Mesothelial cell of epicardium (in vitro differentiated cells): ENCODE results near the gene PDHX. TPM values are rescaled to one million over a fixed set of nuclear protein-coding genes. Genes with fewer than 3 reads are reported as not detected.

ENCODE experiments used
- DNase-seq, 2 experiments: peaks; one replicate each; pipeline ENCODE4 v3.0.0; 2021; ENCODE audit warnings: low spot score in 2 of 2; ENCODE audit not compliant: unreplicated experiment in 2 of 2
- H3K27ac Mint-ChIP-seq: 2 replicates; pipeline ENCODE4 v1.8.0; 2021; ENCODE audit warnings: mixed read lengths
- H3K27me3 Mint-ChIP-seq: 2 replicates; pipeline ENCODE4 v1.8.0; 2021; ENCODE audit warnings: low read depth, mixed read lengths
- H3K36me3 Mint-ChIP-seq: 2 replicates; pipeline ENCODE4 v1.8.0; 2021; ENCODE audit warnings: mixed read lengths
- H3K4me1 Mint-ChIP-seq: 2 replicates; pipeline ENCODE4 v1.8.0; 2021; ENCODE audit warnings: mixed read lengths
- H3K4me3 Mint-ChIP-seq: 2 replicates; pipeline ENCODE4 v1.8.0; 2021; ENCODE audit warnings: mild to moderate bottlenecking, moderate library complexity, mixed read lengths
- H3K9me3 Mint-ChIP-seq: 2 replicates; pipeline ENCODE4 v1.8.0; 2021; ENCODE audit warnings: mixed read lengths
- CTCF ChIP-seq: fragments of 200-600 bp; sonication (generic); IDR thresholded peaks from one replicate; pipeline ENCODE4 v1.5.0; 2021; ENCODE audit warnings: antibody characterized with exemption; ENCODE audit not compliant: unreplicated experiment
- total RNA-seq: library from RNA; stranded (reverse); gene quantifications from 3 replicates; pipeline ENCODE4 v1.2.1, GENCODE V29; 2021

The PDHX gene
- total RNA-seq, 1 donor from 2014 or later, result 43.0 TPM

- DNase-seq, result no peak
- H3K27ac Mint-ChIP-seq, result no peak overlapping the region
- H3K4me3 Mint-ChIP-seq, result no peak overlapping the region
- peaks cover 9% of the 10 kb centered on the region for H3K9me3 Mint-ChIP-seq
- H3K4me1 Mint-ChIP-seq, result no peaks in the 10 kb centered on the region
- H3K27me3 Mint-ChIP-seq, result no peaks in the 10 kb centered on the region
- peaks cover 60% of the 10 kb centered on the region for H3K36me3 Mint-ChIP-seq
- TF ChIP-seq CTCF, result no peak
Measured at GRCh38 chr11:34970033-34970432, 53.6 kb downstream of the PDHX start.

GRCh38 chr11:34970480-34970879 is 54.1 kb downstream of the PDHX start:
- no peak for TF ChIP-seq CTCF
- Mint-ChIP-seq H3K27me3 (no peaks in the 10 kb centered on the region), H3K27ac (no peak overlapping the region), H3K36me3 (peaks cover 63% of the 10 kb centered on the region), H3K9me3 (peaks cover 9% of the 10 kb centered on the region), H3K4me1 (peaks cover 2% of the 10 kb centered on the region), H3K4me3 (no peak overlapping the region)
- no peak for DNase-seq

DNA sequence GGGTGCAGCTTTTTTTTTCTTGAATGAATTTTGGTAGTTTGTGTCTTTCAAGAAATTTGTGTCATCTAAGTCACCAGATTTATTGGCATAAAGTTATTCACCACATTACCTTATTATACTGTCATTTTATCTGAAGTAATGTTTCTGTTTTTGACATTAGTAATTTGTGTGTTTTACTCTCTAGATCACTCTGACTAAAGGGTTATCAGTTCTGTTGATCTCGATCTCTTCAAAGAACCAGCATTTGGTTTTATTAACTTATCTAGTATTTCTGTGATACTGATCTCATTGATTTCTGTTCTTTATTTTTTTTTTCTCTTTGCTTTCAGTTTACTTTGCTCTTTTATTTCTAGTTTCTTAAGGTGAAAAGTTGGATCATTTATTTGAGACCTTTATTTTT is 55.5 kb downstream of the PDHX start:
- Mint-ChIP-seq H3K9me3 (peaks cover 9% of the 10 kb centered on the region), H3K27me3 (no peaks in the 10 kb centered on the region), H3K4me1 (peaks cover 16% of the 10 kb centered on the region), H3K36me3 (peaks cover 57% of the 10 kb centered on the region), H3K4me3 (no peak overlapping the region), H3K27ac (no peak overlapping the region)
- TF ChIP-seq CTCF, result no peak
- DNase-seq, result no peak

- no peaks in the 10 kb centered on the region for H3K27me3 Mint-ChIP-seq
- DNase-seq, result no peak
- peaks cover 55% of the 10 kb centered on the region for H3K36me3 Mint-ChIP-seq
- H3K4me3 Mint-ChIP-seq, result no peak overlapping the region
- H3K4me1 Mint-ChIP-seq, result peaks cover 20% of the 10 kb centered on the region
- no peak for TF ChIP-seq CTCF
- H3K9me3 Mint-ChIP-seq, result peaks cover 9% of the 10 kb centered on the region
- no peak overlapping the region for H3K27ac Mint-ChIP-seq
Measured at GRCh38 chr11:34972366-34972765, 55.9 kb downstream of the PDHX start.

- Mint-ChIP-seq H3K36me3 (peaks cover 53% of the 10 kb centered on the region), H3K9me3 (peaks cover 9% of the 10 kb centered on the region), H3K27ac (no peak overlapping the region), H3K27me3 (no peaks in the 10 kb centered on the region), H3K4me3 (no peak overlapping the region), H3K4me1 (peaks cover 25% of the 10 kb centered on the region)
- no peak for DNase-seq
- TF ChIP-seq CTCF, result no peak
Measured at GRCh38 chr11:34972892-34973291, 56.5 kb downstream of the PDHX start.

- Mint-ChIP-seq H3K27me3 (no peaks in the 10 kb centered on the region), H3K27ac (no peak overlapping the region)
Measured at GRCh38 chr11:34975482-34975881, 59.1 kb downstream of the PDHX start.

More at GRCh38 chr11:34975482-34975881, 59.1 kb downstream of the PDHX start:
- Mint-ChIP-seq H3K36me3 (peaks cover 44% of the 10 kb centered on the region), H3K4me3 (no peak overlapping the region), H3K4me1 (peaks cover 36% of the 10 kb centered on the region), H3K9me3 (peaks cover 11% of the 10 kb centered on the region)
- no peak for TF ChIP-seq CTCF
- DNase-seq, result no peak
